Transverse colon (tissue), 3 donors: ENCODE results near the gene SMG7.

Experiments used
- POLR2A ChIP-seq: fragments of 450-650 bp; IDR thresholded peaks from one replicate; pipeline ENCODE4 v1.6.1; 2016; ENCODE audit warnings: antibody characterized with exemption, mild to moderate bottlenecking, moderate library complexity
- TF ChIP-seq, protein P1 (sequence below), 5 experiments: fragments of 200-600 bp in 3 of 5; fragments of 450-650 bp in 2 of 5; sonication (generic) in 3 of 5; IDR thresholded peaks; 1 replicate in 2 of 5; 2 replicates in 3 of 5; pipeline ENCODE4 v1.5.1; 2016 to 2017; ENCODE audit warnings: antibody characterized with exemption in 5 of 5, inconsistent platforms in 3 of 5, mild to moderate bottlenecking in 2 of 5, moderate library complexity in 1 of 5

DNA sequence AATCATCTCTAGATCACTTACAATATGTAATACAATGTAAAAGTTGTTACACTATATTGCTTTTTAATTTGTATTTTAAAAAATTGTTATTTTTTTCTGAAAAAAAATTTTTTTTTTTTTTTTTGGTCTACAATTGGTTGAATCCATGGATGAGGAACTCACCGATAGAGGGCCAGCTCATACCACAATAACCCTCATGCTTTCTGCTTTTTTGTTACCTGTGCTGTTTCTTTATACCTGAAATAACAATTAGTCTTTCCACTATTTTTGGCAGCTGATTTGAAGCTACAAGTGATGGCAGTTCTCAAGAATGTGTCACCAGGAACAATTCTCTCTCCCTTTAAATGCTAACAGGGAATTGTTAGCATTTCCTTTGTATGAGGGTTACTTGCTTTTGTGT lies 12.0 kb downstream of the SMG7 start:
- TF ChIP-seq, protein P1, sequence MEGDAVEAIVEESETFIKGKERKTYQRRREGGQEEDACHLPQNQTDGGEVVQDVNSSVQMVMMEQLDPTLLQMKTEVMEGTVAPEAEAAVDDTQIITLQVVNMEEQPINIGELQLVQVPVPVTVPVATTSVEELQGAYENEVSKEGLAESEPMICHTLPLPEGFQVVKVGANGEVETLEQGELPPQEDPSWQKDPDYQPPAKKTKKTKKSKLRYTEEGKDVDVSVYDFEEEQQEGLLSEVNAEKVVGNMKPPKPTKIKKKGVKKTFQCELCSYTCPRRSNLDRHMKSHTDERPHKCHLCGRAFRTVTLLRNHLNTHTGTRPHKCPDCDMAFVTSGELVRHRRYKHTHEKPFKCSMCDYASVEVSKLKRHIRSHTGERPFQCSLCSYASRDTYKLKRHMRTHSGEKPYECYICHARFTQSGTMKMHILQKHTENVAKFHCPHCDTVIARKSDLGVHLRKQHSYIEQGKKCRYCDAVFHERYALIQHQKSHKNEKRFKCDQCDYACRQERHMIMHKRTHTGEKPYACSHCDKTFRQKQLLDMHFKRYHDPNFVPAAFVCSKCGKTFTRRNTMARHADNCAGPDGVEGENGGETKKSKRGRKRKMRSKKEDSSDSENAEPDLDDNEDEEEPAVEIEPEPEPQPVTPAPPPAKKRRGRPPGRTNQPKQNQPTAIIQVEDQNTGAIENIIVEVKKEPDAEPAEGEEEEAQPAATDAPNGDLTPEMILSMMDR (IDR thresholded peaks at IDR 0.05) = peak in 1 of 5 experiments; percentile 6
- no peak for TF ChIP-seq POLR2A
